RWPE1 (cell line): ENCODE measurements around the gene ANKRD44.
"Not testable (repeated sequence)": the region's sequence is repeated elsewhere in the genome, so short reads cannot be mapped to it uniquely, and the experiment has no call there.

ENCODE experiments used
- CTCF ChIA-PET: fragments of 350-600 bp; sonication (Branson Sonifier 250); formaldehyde crosslinking; extraction: SDS; loops from one replicate; lab custom pipeline; 2021; lab: Yijun Ruan, JAX
- POLR2A ChIA-PET: fragments of 400-600 bp; formaldehyde crosslinking; extraction: SDS; loops from one replicate; lab custom pipeline; 2020; ENCODE audit warnings: antibody characterized with exemption; ENCODE audit not compliant: low non-redundant PET; lab: Yijun Ruan, JAX
- DNase-seq: peaks from one replicate; pipeline ENCODE4 v3.0.0; 2012; ENCODE audit warnings: low spot score
- H3K27ac ChIP-seq: fragments of 450-650 bp; 2 replicates; pipeline ENCODE4 v1.5.1; 2017
- CTCF ChIP-seq: fragments of 450-650 bp; conservative IDR thresholded peaks from 2 replicates; pipeline ENCODE4 v1.5.1; 2017; ENCODE audit warnings: low read depth, mild to moderate bottlenecking

ANKRD44 gene

GRCh38 chr2:197353393-197354168 lies 43.0 kb upstream of the ANKRD44 start:
- ChIA-PET POLR2A (no interaction called here), CTCF (interaction anchor here (0.6 kb wide), 1 partner anchor 44 kb away, joined by 4 read pairs; no protein-coding TSS in a partner anchor)
- H3K27ac ChIP-seq, result no peak overlapping the region
- TF ChIP-seq CTCF, result no peak
- DNase-seq, result no peak

- ChIA-PET CTCF (no interaction called here), POLR2A (no interaction called here)
Measured at GRCh38 chr2:197349699-197350098, 39.1 kb upstream of the ANKRD44 start.

GRCh38 chr2:197348721-197349360 lies 38.3 kb upstream of the ANKRD44 start:
- TF ChIP-seq CTCF, result no peak
- CTCF ChIA-PET, result interaction anchor here (0.6 kb wide), 2 partner anchors 96 to 519 kb away, joined by 3 to 4 read pairs; no protein-coding TSS in a partner anchor
- H3K27ac ChIP-seq, result no peak overlapping the region
- no peak for DNase-seq
- POLR2A ChIA-PET, result no interaction called here

More at GRCh38 chr2:197349699-197350098, 39.1 kb upstream of the ANKRD44 start:
- no peak for TF ChIP-seq CTCF
- no peak for DNase-seq
- H3K27ac ChIP-seq, result no peak overlapping the region

DNA sequence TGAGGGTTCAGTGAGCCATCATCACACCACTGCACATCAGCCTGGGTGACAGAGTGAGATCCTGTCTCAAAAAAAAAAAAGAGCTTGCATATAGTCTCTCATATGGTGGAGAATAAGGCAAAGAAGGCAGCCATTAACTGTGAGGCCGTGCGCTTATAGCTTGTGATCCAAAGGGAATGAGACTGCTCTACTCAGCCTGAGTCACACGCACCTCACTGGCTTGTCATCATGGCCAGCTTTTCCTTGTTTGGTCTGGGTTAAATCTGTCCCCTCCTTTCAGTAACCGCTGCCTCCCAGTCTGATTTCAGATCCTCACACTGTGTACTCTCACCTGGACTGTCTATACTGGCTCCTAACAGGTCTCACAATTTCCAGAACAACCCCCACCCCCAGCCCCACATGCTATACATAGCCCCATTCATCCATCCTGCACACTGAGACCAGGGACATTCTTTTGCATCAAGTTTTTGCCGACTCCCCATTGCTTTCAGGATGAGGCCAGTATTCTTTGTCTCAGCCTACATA lies 35.3 kb upstream of the ANKRD44 start:
- POLR2A ChIA-PET, result no interaction called here
- H3K27ac ChIP-seq, result no peak overlapping the region
- DNase-seq, result no peak
- TF ChIP-seq CTCF, result no peak
- CTCF ChIA-PET, result interaction anchor here (0.7 kb wide), 1 partner anchor 983 kb away, joined by 3 read pairs; no protein-coding TSS in a partner anchor

DNA sequence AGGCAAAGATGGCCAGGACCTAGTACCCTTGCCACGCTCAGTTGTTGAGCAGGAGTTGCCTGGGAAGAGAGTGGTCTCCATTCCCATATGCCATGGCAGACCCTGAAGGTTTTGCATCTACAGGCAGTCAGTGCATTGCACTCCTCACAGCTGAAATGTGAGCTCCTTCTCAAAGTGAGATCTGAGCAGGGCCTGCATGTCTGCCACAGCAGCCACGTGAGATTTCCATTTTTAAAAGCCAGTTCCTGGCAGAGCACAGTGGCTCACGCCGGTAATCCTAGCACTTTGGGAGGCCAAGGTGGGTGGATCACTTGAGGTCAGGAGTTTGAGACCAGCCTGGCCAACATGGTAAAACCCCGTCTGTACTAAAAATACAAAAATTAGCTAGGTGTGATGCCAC lies 33.4 kb upstream of the ANKRD44 start:
- POLR2A ChIA-PET, DNase-seq, H3K27ac ChIP-seq, CTCF ChIA-PET: not testable (repeated sequence)

DNA sequence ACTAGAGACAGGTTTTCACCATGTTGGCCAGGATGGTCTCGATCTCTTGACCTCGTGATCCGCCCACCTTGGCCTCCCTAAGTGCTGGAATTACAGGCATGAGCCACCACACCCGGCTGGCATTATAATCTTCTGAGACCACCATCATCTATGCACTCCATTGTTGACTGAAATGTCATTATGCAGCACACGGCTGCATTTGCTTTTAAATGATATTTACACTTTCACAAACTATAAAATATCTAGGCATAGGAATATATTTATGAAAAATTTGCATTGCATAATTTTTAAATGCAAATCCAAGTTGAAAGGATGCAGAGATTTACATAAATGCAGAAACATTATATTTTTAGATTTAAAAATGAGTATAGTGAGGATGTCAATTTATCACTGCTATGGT lies 30.0 kb upstream of the ANKRD44 start:
- TF ChIP-seq CTCF, result no peak
- ChIA-PET CTCF (no interaction called here), POLR2A (no interaction called here)
- DNase-seq, result no peak
- no peak overlapping the region for H3K27ac ChIP-seq
